Stimulated activated CD4-positive, alpha-beta T cell treated with anti-CD3 and anti-CD28 coated beads, Interleukin-15, amount 100 ng/mL, for 48 hours (primary cell): Measurements from ENCODE around the gene ZNF888.
"Not testable (repeated sequence)": the region's sequence is repeated elsewhere in the genome, so short reads cannot be mapped to it uniquely, and the experiment has no call there.

Source experiments
- DNase-seq, 2 donors: peaks; one replicate each; pipeline ENCODE4 v3.0.0-alpha.2; 2020; ENCODE audit warnings: low read depth in 2 of 2

ZNF888 gene

GRCh38 chr19:52922841-52923777 lies at the start of gene ZNF888:
Gene ZNF888 (minus strand): TSS chr19:52923428. CDS start chr19:52917873, 5,555 bp downstream.
- DNase-seq: peak; percentile 67 to 78

DNA sequence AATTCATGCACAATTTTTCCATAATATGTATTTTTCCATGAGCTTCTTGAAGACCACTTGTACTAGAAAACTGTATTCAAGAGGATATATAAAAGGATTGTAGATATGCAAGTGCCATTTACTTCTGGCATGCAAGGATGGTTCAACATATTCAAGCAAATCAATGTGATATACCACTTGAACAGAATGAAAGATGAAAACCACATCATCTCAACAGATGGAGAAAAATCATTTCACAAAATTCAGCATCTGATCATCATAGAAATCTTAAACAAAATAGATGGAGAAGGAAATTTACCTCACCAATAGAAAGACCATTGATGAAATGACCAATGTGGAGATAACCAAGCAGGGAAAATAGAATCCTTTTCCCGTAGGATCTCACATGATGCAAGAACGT lies 44.5 kb upstream of the ZNF888 start:
- DNase-seq: no peak

GRCh38 chr19:52963247-52963618 lies 40.0 kb upstream of the ZNF888 start:
- DNase-seq: no peak

DNA sequence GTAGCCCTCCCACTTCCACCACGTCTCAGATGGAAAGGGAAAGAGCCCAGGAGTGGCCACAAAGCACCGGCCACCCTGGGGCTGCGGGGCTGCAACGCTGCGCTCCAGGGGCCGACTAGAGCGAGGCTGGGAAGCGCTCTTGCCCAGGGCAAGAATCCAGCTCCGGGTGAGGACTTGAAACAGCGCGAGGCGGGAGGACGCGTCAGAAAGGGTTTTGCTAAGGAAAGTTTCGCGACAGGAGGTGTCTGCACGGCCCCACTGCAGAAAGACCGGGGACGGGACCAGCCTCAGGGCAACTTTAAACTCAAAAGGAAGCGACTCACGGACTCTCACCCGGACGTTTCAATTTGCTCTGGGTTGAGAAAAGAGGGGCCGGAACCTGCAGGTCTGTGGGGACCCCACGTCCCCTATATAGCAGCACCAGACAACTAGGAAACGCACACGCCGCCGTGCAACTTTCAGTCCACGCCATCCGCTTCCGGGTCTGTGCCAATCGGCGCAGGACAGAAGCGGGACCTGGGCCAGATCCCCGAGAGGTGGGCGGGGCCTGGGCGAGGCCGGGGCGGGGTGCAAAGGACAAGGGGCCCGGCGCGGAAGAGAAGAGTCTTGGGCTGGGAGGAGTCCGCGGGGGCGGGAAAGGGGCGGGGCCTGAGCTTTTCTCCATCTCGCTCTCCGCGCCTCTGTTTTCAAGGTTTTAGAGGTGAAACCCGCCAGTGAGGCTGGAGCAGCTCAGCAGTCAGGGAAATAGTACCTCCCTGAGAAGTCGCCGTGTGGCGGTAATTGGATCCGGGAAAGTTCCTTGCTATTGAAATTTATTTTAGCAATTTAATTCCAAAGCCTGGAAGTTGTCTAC lies 39.4 kb upstream of the ZNF888 start, which contains the start of gene ZNF816:
TSS of gene ZNF816 (minus strand) at position 488 of the 853 bp plus-strand sequence. CDS start 6,792 bp downstream, outside the sequence.
- DNase-seq: peak; percentile 97 to 99

DNA sequence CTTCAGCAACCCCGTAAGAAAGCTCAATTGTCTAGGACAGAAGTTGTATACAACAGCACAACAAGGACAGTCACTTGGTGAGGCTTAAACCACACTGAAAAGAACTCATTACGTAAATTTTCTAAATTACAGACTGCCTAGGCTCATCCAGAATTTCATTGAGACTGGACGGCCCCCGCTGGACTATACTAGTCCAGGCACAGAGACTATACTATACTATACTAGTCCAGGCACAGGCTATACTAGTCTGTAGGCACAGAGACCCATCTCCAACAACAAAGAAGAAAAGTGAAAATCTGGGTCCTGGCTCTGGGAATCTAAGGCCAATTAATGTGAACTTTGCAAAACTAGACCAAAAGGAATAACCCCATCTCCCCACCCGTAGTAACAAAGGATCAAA lies 38.8 kb upstream of the ZNF888 start:
- DNase-seq: no peak

GRCh38 chr19:52959613-52960295 lies 36.5 kb upstream of the ZNF888 start:
- DNase-seq: no peak

DNA sequence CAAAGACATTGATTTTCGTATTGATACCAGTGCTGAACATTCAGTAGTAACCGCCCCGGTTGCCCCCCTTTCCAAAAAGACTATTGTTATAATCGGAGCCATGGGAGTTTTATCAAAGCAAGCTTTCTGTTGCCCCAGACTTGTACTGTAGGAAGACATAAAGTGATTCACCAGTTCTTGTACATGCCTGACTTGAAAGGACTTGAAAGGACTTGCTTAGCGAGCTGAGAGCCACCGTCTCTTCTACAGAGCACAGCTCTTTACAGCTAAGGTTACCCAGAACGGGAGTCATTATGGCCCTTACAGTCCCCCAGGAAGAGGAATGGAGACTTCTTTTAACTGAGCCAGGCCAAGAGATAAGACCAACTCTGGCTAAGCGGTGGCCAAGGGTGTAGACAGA lies 34.4 kb upstream of the ZNF888 start:
- DNase-seq: no peak

DNA sequence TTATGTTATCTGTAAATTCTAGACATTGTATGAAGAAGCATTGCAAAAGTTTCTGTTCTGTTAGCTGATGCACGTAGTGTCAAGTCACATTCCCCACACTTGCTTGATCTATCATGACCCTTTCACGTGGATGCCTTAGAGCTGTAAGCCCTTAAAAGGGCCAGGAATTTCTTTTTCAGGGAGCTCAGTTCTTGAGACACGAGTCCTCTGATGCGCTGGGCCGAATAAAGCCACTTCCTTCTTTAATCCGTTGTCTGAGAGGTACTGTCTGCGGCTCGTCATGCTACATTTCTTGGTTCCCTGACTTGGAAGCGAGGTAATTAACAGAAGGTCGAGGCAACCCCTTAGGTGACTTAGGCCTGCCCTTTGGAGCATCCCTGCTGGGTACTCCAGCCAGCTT lies 33.7 kb upstream of the ZNF888 start:
- no peak for DNase-seq

DNA sequence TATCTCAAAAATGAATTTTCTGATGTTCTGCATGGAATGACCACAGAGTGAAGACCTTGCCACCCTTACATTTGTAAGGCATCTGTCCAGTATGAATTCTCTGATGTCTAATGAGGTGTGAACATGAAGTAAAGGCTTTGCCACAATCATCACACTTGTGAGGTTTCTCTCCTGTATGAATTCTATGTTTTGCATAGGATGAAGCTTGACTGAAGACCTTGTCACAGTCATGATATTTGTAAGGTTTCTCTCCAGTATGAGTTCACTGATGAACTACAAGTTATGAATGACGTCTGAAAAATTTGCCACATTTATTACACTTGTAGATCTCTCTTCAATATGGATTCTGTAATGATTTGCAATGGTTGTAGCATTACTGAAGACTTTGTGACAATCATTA lies 26.2 kb upstream of the ZNF888 start:
- no peak for DNase-seq

DNA sequence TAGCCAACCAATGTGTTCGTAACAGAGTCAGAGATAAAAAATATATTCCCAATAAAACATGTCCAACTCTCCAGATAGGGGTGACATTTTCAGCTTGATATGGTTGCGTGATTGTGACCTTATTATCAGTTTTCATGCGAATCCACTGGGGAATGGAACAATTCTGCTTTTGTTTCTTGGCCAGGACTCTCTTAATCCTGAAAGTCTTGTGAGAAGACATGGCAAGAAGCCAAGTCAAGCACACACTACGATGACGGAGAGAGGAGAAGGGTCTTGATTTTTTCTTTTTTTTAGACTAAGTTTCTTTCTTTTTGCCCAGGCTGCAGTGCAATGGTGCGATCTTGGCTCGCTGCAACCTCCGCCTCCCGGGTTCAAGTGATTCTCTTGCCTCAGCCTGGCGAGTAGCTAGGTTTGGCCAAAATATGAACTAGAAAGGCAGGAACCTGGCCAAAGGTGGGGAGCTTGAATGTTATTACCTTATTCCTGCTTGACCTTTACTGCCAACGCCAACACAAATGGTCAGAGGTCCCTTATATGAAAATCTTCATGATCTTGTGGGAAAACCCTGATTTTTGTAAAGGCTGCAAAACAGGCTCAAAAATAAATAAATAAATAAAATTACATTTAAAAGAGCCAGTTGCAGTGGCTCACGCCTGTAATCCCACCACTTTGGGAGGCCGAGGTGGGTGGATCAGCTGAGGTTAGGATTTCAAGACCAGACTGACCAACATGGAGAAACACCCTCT lies 25.0 kb upstream of the ZNF888 start:
- DNase-seq: no peak

DNA sequence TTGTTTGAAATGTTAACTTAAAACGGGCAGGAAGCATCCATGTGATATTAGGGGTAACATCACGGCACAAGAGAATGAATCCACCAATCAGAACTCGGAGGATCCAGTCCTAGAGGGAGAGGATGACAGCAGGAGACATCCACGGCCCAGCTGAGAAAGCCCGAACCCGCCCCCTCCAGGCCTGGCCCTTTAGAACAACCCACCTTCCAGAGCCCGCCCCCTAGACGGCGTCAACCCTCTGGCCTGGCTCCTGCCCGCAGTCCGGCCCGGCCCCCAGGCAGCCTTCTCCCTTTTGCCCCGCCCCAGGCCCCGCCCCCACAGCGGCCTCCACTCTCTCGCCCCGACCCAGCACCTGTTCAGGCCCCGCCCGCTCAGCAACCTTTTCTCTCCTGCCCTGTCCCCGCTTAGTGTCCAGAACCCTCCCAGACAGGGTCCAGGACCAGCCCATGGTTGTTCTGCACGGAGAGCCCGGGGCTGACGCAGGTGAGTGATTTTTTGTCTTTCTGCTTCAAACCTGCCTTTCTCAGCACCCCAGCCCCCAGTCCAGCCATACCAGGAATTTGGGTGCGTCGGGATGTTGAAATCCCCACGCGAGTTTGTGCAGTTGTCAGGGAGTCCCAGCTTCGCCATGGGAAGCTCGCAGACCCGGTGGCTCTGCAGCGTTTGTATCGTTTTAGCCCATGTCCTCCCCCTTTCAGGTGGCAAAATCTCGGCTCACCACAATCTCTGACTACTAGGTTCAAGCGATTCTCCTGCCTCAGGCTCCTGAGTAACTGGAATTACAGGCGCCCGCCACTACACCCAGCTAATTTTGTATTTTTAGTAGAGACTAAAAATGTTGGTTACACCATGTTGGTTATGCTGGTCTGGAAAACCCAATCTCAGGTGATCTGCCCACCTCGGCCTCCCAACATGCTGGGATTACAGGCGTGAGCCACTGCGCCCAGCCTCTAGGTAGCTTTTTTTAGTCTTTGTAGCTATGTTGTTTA lies 23.4 kb upstream of the ZNF888 start:
- DNase-seq: no peak

- no peak for DNase-seq
Measured at GRCh38 chr19:52945652-52946321, 22.6 kb upstream of the ZNF888 start.

DNA sequence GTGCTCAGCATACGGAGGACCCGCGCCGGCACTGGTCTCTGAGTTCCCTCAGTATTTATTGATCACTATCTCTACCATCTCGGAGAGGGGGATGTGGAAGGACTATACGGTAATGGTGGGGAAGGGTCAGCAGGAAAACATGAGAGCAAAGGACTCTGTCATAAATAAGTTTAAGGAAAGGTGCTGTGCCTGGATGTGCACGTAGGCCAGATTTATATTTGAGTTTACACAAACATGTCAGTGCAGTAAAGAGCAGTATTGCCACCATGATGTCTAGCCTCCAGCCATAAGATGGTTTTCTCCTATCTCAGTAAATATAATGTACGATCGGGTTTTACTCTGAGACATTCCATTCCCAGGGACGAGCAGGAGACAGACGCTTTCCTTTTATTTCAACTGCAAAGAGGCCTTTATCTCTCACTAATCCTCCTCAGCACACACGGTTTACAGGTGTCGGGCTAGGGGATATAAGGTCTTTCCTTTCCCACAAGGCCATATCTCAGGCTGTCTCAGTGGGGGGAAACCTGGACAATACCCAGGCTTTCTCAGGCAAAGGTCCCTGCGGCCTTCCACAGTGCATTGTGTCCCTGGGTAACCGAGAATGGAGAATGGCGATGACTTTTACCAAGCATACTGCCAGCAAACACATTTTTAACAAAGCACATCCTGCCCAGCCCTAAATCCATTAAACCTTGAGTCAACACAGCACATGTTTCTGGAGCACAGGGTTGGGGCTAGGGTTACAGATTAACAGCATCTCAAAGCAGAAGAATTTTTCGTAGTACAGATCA lies 21.7 kb upstream of the ZNF888 start:
- DNase-seq: not testable (repeated sequence)

DNA sequence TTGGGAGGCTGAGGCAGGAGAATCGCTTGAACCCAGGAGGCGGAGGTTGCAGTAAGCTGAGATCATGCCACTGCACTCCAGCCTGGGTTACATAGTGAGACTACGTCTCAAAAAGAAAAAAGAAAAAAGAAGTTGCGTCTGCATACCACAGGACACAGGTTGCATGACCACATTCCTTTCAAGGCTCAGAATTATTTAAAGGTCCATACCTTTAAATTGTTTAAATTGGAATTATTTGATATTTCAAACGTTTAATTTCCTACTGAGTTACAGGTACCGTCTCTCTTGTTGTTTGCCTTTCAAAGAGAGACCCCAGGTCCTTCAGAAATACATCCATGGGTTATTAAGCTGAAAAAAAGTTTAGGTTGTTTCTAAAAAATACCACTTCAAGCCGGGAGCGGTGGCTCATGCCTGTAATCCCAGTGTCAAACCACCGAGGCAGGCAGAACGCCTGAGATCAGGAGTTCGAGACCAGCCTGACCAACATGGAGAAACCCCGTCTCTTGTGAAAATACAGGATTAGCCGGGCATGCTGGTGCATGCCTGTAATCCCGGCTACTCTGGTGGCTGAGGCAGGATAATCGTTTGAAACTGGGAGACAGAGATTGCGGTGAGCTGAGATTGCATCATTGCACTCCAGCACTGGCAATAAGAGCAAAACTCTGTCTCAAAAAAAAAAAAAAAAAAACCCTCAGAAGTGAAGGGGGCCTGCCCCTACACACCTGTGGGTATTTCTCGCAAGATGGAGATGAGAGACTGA lies 20.8 kb upstream of the ZNF888 start:
- no peak for DNase-seq

- DNase-seq: no peak
Measured at GRCh38 chr19:52943134-52943883, 20.1 kb upstream of the ZNF888 start.

DNA sequence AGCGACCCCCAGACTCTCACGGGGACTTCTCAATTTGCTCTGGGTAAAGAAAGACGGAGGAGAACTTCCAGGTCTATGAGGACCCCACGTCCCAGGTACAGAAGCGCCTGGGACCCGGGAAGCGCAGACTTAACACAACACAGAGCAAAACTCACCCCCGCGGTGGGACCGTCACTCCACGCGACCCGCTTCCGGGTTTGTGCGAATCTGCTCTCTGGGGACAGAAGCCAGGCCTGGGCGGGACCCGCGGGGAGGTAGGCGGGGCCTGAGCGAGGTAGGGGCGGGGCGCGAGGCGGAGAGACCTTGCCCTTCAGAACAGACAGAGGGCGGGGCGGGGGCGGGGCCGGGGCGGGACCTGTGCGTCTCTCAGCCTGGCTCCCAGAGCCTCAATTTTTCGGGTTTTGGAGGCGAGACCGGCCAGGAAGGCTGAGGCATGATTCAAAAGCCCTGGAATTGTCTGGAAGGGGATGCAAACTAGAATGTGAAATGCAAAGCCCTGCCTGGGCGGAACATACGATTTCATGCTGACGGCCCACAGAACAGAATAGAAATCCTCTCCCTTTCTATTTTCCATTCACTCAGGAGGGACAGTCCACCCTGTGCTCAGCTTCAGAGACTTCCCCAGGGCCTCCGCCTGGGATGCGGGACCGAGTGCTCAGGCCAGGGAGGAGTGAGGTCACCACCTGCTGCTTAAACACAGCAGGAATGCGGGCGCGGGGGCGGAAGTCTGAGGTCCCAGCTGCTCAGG lies 19.3 kb upstream of the ZNF888 start:
- DNase-seq: peak; percentile 82 to 88
